Stimulated activated effector memory CD8-positive, alpha-beta T cell treated with anti-CD3 and anti-CD28 coated beads, Interleukin-12 subunit alpha, Interleukin-12 subunit beta, amount 100 ng/mL, for 72 hours (primary cell): ENCODE data around the gene TBCC.
"Not testable (repeated sequence)": the region's sequence is repeated elsewhere in the genome, so short reads cannot be mapped to it uniquely, and the experiment has no call there.

Experiments
- ATAC-seq: fragments of 150-1000 bp; cut with Tn5 transposase; 2 replicates; pipeline ENCODE4 v1.10.0; 2021
- DNase-seq, 2 donors: peaks; one replicate each; pipeline ENCODE4 v3.0.0; 2021 to 2022; ENCODE audit warnings: low spot score in 2 of 2
- H3K27ac Mint-ChIP-seq: one replicate; pipeline ENCODE4 v1.8.0; 2022; ENCODE audit warnings: mild to moderate bottlenecking, mixed read lengths
- H3K36me3 Mint-ChIP-seq: one replicate; pipeline ENCODE4 v1.8.0; 2022; ENCODE audit warnings: mild to moderate bottlenecking, mixed read lengths
- H3K4me1 Mint-ChIP-seq: one replicate; pipeline ENCODE4 v1.8.0; 2022; ENCODE audit warnings: mixed read lengths
- H3K4me3 Mint-ChIP-seq: one replicate; pipeline ENCODE4 v1.8.0; 2022; ENCODE audit warnings: mild to moderate bottlenecking, mixed read lengths
- H3K9me3 Mint-ChIP-seq: one replicate; pipeline ENCODE4 v1.8.0; 2022; ENCODE audit warnings: mixed read lengths

TBCC gene

GRCh38 chr6:42779521-42779920 lies 33.6 kb upstream of the TBCC start:
- Mint-ChIP-seq H3K4me1 (peaks cover 30% of the 10 kb centered on the region), H3K9me3 (no peaks in the 10 kb centered on the region), H3K27ac (no peak overlapping the region), H3K4me3 (no peak overlapping the region), H3K36me3 (peaks cover 40% of the 10 kb centered on the region)
- no peak for DNase-seq
- ATAC-seq, result no peak

DNA sequence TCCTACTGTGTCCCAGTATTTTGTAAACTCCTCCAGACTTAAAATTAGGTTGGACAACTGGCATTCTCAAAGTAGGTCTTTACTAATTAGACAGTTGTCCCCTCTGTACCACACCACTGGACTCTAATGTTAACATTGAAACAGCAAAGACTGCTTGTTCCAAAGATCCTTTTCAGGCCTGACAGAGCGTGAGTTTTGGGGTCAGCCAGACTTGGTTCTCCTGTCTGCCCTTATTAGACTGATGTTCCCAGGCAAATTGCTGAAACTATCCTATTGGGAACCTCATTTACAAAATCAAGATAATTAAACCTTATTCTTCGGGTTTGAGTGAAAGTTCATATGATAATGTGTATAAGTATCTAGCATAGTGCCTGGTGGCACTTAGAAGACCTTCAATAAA lies 32.2 kb upstream of the TBCC start:
- no peak for ATAC-seq
- no peak for DNase-seq
- no peak overlapping the region for H3K27ac Mint-ChIP-seq

GRCh38 chr6:42777126-42777822 lies 31.4 kb upstream of the TBCC start:
- Mint-ChIP-seq H3K36me3 (peaks cover 17% of the 10 kb centered on the region), H3K27ac (peak overlapping the region; percentile 74), H3K9me3 (no peaks in the 10 kb centered on the region), H3K4me3 (no peak overlapping the region), H3K4me1 (peaks cover 47% of the 10 kb centered on the region)
- DNase-seq (no peak), ATAC-seq (peak; percentile 2)

More for the DNA sequence above, 32.2 kb upstream of the TBCC start:
- H3K36me3 Mint-ChIP-seq, result peaks cover 26% of the 10 kb centered on the region
- no peak overlapping the region for H3K4me3 Mint-ChIP-seq
- H3K9me3 Mint-ChIP-seq, result no peaks in the 10 kb centered on the region
- H3K4me1 Mint-ChIP-seq, result peaks cover 41% of the 10 kb centered on the region

DNA sequence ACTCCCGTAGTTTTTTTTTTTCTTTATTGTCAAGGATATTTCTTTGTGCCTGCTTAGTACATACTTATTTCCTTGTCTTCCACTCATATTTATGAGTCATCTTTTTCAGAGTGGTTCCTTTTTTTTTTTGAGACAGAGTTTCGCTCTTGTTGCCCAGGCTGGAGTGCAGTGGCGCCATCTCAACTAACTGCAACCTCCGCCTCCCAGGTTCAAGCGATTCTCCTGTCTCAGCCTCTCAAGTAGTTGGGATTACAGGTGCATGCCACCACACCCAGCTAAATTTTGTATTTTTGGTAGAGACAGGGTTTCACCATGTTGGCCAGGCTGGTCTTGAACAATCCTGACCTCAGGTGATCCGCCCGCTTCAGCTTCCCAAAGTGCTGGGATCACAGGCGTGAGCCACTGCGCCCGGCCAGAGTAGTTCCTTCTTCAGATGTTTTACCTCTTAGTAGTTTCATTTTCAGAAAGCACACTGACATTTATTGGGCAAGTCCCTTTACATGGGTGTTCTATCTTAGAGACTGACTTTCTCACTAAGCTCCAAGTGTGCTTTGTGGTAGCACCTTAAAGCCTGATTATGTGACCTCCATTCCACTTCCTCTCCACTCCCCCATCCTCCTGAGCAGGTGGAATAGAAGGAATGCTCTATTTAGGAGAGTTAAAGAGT lies 29.1 kb upstream of the TBCC start:
- DNase-seq, result peak; percentile 14 to 69
- not testable (repeated sequence) for H3K9me3 Mint-ChIP-seq
- ATAC-seq, result peak; percentile 64
- Mint-ChIP-seq H3K4me1 (peaks cover 60% of the 10 kb centered on the region), H3K4me3 (peak overlapping the region; percentile 76), H3K27ac (peak overlapping the region; percentile 97), H3K36me3 (peaks cover 18% of the 10 kb centered on the region)

DNA sequence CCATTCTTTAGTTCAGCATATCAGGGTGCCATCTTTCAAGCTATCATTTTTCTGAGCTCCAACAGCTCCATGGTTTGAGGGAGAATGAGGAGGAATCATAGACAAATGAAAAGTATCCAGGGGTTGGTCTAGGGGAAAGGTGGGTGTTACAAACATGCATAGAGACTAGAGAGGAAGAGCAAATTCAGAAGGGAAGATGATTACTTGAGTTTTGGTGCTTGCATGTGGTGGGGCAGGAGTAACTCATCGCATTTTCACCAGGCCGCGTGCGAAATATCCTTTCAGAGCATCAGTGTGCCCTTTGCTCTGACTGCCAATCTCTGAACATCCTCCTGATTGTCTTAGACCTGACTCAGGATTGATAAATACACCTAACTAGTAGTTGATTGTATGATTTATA lies 28.3 kb upstream of the TBCC start:
- peak overlapping the region; percentile 76 for H3K4me3 Mint-ChIP-seq
- ATAC-seq (peak; percentile 22), DNase-seq (no peak)
- no peaks in the 10 kb centered on the region for H3K9me3 Mint-ChIP-seq
- H3K27ac Mint-ChIP-seq, result peak overlapping the region; percentile 97
- peaks cover 18% of the 10 kb centered on the region for H3K36me3 Mint-ChIP-seq
- peaks cover 65% of the 10 kb centered on the region for H3K4me1 Mint-ChIP-seq

DNA sequence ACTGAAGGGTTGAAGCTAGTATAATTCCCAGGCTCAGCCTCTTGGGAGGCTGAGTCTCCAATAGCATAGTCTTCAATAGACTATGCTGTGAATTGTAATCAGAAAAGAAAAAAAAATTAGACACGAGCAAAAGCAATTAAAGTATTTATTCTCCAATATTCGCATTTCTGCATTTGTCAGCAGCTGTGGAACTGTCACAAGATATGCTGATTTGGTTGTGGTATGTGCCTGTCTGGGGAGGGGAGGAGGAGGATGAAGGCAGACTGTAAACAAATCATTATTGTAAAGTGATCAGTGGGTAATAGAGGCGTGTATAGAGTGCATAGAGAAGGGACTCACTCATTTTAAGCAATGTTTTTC lies 25.8 kb upstream of the TBCC start:
- Mint-ChIP-seq H3K4me1 (peaks cover 68% of the 10 kb centered on the region), H3K9me3 (no peaks in the 10 kb centered on the region), H3K27ac (peak overlapping the region; percentile 100), H3K36me3 (peaks cover 18% of the 10 kb centered on the region), H3K4me3 (peak overlapping the region; percentile 72)
- no peak for DNase-seq
- peak; percentile 24 for ATAC-seq

- DNase-seq (no peak), ATAC-seq (no peak)
- H3K4me3 Mint-ChIP-seq, result no peak overlapping the region
- H3K27ac Mint-ChIP-seq, result peak overlapping the region; percentile 100
- H3K9me3 Mint-ChIP-seq, result no peaks in the 10 kb centered on the region
- H3K4me1 Mint-ChIP-seq, result peaks cover 60% of the 10 kb centered on the region
- H3K36me3 Mint-ChIP-seq, result peaks cover 14% of the 10 kb centered on the region
These were observed 23.9 kb upstream of the TBCC start for GRCh38 chr6:42769836-42770235.

GRCh38 chr6:42769051-42769450 lies 23.1 kb upstream of the TBCC start:
- no peak overlapping the region for H3K4me3 Mint-ChIP-seq
- no peaks in the 10 kb centered on the region for H3K9me3 Mint-ChIP-seq
- DNase-seq (no peak), ATAC-seq (no peak)
- peaks cover 14% of the 10 kb centered on the region for H3K36me3 Mint-ChIP-seq
- no peak overlapping the region for H3K27ac Mint-ChIP-seq
- H3K4me1 Mint-ChIP-seq, result peaks cover 52% of the 10 kb centered on the region

DNA sequence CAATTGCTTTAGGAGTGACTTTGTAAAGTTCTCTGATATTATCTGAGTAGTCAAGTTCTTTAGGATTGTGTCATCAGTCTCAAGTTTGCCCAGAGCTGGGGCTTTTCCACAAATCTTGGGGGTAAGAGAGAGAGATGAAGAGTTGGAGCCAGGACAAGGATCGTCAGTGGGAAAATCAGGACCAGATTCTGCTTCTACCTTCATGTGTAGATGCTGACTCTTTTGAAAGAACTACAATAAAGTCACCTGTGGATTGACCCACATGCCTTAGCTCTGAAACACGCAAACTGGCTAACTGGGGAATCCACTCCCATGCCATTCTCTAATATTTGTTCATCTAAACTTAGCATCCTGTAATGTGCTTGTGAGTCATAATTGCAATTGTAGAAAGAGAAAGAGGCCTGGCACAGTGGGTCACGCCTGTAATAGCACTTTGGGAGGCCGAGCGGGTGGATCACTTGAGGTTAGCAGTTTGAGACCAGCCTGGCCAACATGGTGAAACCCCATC lies 20.3 kb upstream of the TBCC start:
- no peak overlapping the region for H3K27ac Mint-ChIP-seq
- DNase-seq, result no peak
- H3K36me3 Mint-ChIP-seq, result peaks cover 12% of the 10 kb centered on the region
- H3K4me3 Mint-ChIP-seq, result no peak overlapping the region
- ATAC-seq, result no peak
- peaks cover 29% of the 10 kb centered on the region for H3K4me1 Mint-ChIP-seq
- no peaks in the 10 kb centered on the region for H3K9me3 Mint-ChIP-seq

DNA sequence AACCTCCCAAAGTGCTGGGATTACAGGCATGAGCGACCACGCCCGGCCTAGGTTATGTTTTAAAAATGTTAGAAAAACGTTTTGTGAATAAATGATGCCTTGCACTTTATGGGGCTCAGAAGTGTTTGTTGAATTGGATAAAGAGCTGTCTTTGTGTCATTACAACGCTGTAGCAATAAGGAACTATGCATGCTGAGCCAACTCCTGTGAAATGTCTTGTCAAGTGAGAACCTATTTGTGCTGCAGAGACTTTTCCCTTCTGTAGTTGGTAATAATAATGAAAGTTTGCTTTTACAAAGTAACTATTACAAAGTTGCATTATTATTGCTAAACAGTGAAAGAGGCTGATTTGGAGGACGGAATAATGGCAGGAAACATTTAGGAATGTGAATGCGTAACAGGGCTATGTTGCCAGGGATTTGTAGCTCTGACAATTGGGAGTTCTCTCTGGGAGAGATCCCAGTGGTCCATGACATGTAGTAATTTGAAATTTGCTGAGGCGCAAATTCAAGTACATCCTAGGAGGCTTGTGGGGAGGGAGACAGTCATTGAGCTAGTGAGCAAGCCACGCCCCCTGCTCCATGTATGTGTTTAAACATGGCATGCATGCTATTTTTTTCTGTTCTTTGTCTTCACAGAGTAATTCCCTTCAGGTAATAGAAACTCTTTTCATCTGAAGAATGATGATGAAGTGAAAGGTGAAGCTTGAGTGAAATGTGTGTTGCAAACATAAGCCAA lies 19.2 kb upstream of the TBCC start:
- Mint-ChIP-seq H3K36me3 (peaks cover 13% of the 10 kb centered on the region), H3K4me1 (peaks cover 21% of the 10 kb centered on the region), H3K4me3 (no peak overlapping the region), H3K27ac (no peak overlapping the region), H3K9me3 (no peaks in the 10 kb centered on the region)
- ATAC-seq, result no peak
- DNase-seq, result no peak

DNA sequence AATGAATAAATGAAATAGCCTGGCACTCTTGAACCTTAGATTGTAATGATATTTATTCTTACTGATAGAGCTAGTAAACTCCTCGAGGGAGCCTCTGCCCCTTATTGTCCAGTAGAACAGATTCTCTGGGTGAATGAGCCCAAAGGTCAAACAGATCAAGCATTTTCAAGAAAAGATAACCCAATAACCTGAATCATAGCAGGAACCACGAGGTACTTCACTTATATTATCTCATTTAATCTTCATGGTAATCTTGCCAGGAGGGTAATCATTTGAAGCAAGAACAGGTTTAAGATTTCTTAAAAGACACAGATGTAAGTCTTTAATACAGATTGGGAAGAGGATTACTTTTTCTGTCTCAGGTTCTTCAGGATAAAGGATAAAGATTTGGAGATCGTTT lies 17.0 kb upstream of the TBCC start:
- no peak for DNase-seq
- peaks cover 18% of the 10 kb centered on the region for H3K4me1 Mint-ChIP-seq
- H3K36me3 Mint-ChIP-seq, result peaks cover 18% of the 10 kb centered on the region
- H3K27ac Mint-ChIP-seq, result no peak overlapping the region
- H3K4me3 Mint-ChIP-seq, result no peak overlapping the region
- H3K9me3 Mint-ChIP-seq, result no peaks in the 10 kb centered on the region
- no peak for ATAC-seq

- no peak for DNase-seq
- no peaks in the 10 kb centered on the region for H3K9me3 Mint-ChIP-seq
- H3K27ac Mint-ChIP-seq, result no peak overlapping the region
These were observed 16.5 kb upstream of the TBCC start for GRCh38 chr6:42762426-42762859.

DNA sequence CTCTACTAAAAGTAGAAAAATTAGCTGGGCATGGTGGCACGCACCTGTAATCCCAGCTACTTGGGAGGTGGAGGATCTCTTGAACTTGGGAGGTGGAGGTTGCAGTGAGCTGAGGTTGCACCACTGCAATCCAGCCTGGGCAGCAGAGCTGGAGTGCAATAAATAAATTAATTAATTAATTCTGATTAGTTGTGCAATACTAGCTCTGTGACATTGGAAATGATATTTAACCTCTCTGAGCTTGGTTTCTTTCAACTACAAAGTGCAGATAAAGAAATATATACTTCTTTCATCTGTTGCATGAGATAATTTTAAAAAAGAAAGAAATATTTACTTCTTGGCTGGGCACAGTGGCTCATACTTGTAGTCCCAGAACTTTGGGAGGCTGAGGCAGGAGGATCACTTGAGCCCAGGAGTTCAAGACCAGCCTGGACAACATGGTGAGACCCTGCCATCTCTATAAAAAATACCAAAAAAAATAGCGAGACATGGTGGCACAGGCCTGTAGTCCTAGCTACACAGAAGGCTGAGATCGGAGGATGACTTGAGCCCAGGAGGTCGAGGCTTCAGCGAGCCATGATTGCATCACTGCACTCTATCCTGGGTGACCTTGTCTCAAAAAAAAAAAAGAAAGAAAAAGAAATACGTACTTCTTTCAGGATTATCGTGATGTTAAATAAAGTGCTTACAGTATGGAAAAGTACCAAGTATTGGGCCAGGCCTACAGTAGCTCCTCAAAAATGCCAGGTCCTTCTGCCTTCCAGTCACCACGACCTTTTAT lies 15.6 kb upstream of the TBCC start:
- no peak overlapping the region for H3K4me3 Mint-ChIP-seq
- no peak overlapping the region for H3K27ac Mint-ChIP-seq
- ATAC-seq, result no peak
- no peaks in the 10 kb centered on the region for H3K9me3 Mint-ChIP-seq
- H3K4me1 Mint-ChIP-seq, result peaks cover 9% of the 10 kb centered on the region
- peaks cover 18% of the 10 kb centered on the region for H3K36me3 Mint-ChIP-seq
- no peak for DNase-seq

More at GRCh38 chr6:42762426-42762859, 16.5 kb upstream of the TBCC start:
- Mint-ChIP-seq H3K4me3 (no peak overlapping the region), H3K36me3 (peaks cover 18% of the 10 kb centered on the region), H3K4me1 (peaks cover 16% of the 10 kb centered on the region)
- ATAC-seq, result no peak

GRCh38 chr6:42758756-42759430 lies 13.0 kb upstream of the TBCC start:
- Mint-ChIP-seq H3K4me1 (peaks cover 21% of the 10 kb centered on the region), H3K27ac (no peak overlapping the region), H3K4me3 (no peak overlapping the region), H3K9me3 (no peaks in the 10 kb centered on the region), H3K36me3 (peaks cover 17% of the 10 kb centered on the region)
- no peak for ATAC-seq
- no peak for DNase-seq
